Esophagus mucosa (tissue), 1 donor: ENCODE measurements around the gene SPEN. TPM values are rescaled to one million over a fixed set of nuclear protein-coding genes. Genes with fewer than 3 reads are reported as not detected.

ENCODE experiments used
- total RNA-seq: library from RNA; stranded (reverse); gene quantifications from one replicate; pipeline ENCODE4 v1.2.4, GENCODE V29; 2023
- donor health status: DM: yes; HTN: yes; CAD: no.

SPEN gene
- total RNA-seq, 1 donor from 2014 or later = 25.1 TPM

Other genes starting within 250 kb of the SPEN start
- 49.9 TPM for gene DDI2, start 230.2 kb upstream of the SPEN start, total RNA-seq
- gene PLEKHM2, start 163.4 kb upstream of the SPEN start, total RNA-seq = 54.7 TPM
- gene SLC25A34, start 111.4 kb upstream of the SPEN start, total RNA-seq = 0.68 TPM
- not detected for gene TMEM82, start 105.2 kb upstream of the SPEN start, total RNA-seq
- 56.5 TPM for gene FBLIM1, start 88.9 kb upstream of the SPEN start, total RNA-seq
- 1.6 TPM for gene UQCRHL, start 40.1 kb upstream of the SPEN start, total RNA-seq
- gene ZBTB17, start 128.4 kb downstream of the SPEN start, total RNA-seq = 26.5 TPM
- gene SRARP, start 156.5 kb downstream of the SPEN start, total RNA-seq = not detected
- gene HSPB7, start 170.3 kb downstream of the SPEN start, total RNA-seq = 1.6 TPM
- gene CLCNKA, start 174.3 kb downstream of the SPEN start, total RNA-seq = 0.08 TPM
- not detected for gene CLCNKB, start 196.1 kb downstream of the SPEN start, total RNA-seq
- gene FAM131C, start 225.9 kb downstream of the SPEN start, total RNA-seq = 0.80 TPM